Immature natural killer cell (primary cell): Measurements from ENCODE around the gene KATNIP. TPM values are rescaled to one million over a fixed set of nuclear protein-coding genes. Genes with fewer than 3 reads are reported as not detected.

ENCODE experiments used
- DNase-seq, 3 donors: peaks; one replicate each; pipeline ENCODE4 v3.0.0; 2022; ENCODE audit warnings: mixed read lengths in 1 of 3
- H3K27ac Mint-ChIP-seq, 6 donors: one replicate each; pipeline ENCODE4 v1.8.0; 2020; ENCODE audit warnings: mixed read lengths in 6 of 6, mild to moderate bottlenecking in 5 of 6, inconsistent platforms in 4 of 6, moderate library complexity in 3 of 6
- H3K27me3 Mint-ChIP-seq, 3 donors: one replicate each; pipeline ENCODE4 v1.8.0; 2020 to 2021; ENCODE audit warnings: low read depth in 3 of 3, mild to moderate bottlenecking in 3 of 3, mixed read lengths in 3 of 3, moderate library complexity in 3 of 3, inconsistent platforms in 1 of 3
- H3K36me3 Mint-ChIP-seq, 3 donors: one replicate each; pipeline ENCODE4 v1.8.0; 2020; ENCODE audit warnings: mixed read lengths in 3 of 3, inconsistent platforms in 2 of 3, mild to moderate bottlenecking in 2 of 3
- H3K4me1 Mint-ChIP-seq, 2 donors: one replicate each; pipeline ENCODE4 v1.8.0; 2020; ENCODE audit warnings: inconsistent platforms in 2 of 2, mild to moderate bottlenecking in 2 of 2, mixed read lengths in 2 of 2, moderate library complexity in 1 of 2
- H3K4me3 Mint-ChIP-seq, 5 donors: one replicate each; pipeline ENCODE4 v1.8.0; 2020; ENCODE audit warnings: mild to moderate bottlenecking in 5 of 5, mixed read lengths in 5 of 5, inconsistent platforms in 3 of 5, moderate library complexity in 3 of 5
- H3K9me3 Mint-ChIP-seq, 6 donors: one replicate each; pipeline ENCODE4 v1.8.0; 2020; ENCODE audit warnings: mild to moderate bottlenecking in 6 of 6, mixed read lengths in 6 of 6, inconsistent platforms in 4 of 6, moderate library complexity in 3 of 6
- polyA plus RNA-seq, 3 donors: library from polyadenylated mRNA; unstranded; fragments of 300-500 nt; fragmentation: Illumina TruSeq; gene quantifications; one replicate each; pipeline ENCODE4 v1.2.3, GENCODE V29; 2021

Gene KATNIP
- polyA plus RNA-seq, 3 donors from 2014 or later: 1.7 to 7.2 TPM; not detected in 1

DNA sequence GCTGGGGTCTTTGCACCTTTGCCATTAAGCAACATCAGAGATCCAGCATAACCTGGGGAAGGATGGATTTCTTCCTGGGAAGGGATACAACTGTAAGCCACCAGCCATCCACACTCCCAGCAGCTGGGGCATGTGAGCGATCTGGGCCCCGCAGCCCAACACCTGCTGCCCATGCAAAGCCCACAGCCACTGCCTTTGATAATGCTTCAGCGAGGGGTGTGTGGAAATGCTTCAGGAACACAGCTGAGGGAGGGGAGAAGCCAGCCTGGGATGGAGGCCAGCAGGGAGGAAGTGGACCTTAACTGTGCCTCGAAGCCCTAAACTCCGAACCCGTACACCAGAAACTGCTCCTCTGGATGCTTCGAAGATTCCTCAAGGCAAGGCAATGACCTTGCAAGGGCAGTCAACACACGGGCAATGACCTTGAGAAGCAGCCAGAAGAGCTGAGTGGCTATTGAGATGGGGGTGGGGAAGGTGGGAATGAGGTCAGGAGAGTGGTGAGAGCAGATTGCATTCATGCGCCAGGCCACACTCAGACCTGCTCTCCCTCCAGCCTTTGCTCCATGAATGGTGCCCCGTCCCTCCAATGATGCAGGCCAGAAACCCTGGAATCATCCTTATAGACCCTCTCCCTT, 49.1 kb downstream of the KATNIP start:
- Mint-ChIP-seq H3K27me3 (peaks cover 0 to 2% (median 1%) of the 10 kb centered on the region in 3 donors), H3K9me3 (peaks cover 0 to 2% (median 0%) of the 10 kb centered on the region in 6 donors), H3K4me1 (no peaks in the 10 kb centered on the region), H3K36me3 (peaks cover 0 to 3% (median 3%) of the 10 kb centered on the region in 3 donors), H3K27ac (no peak overlapping the region), H3K4me3 (no peak overlapping the region)
- no peak for DNase-seq

DNA sequence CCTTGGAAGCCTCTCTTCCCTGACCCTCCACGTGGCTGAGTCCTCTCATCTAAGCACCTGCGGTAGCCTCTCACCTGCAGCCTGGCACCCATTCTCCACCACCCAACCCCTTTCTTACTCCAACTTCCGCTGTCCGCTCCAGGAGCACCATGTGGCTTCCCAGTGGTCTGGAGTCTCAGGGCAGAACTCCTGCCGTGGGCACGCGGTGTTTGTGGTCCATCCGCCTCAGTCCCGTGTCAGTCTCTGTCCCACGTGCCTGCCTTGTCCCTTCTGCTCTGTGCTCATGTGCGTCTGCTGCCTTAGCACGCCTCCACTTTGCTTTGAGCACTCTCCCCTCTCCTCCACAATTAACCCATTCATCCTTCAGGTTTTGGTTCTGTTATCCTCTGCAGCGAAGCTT, 49.7 kb downstream of the KATNIP start:
- Mint-ChIP-seq H3K4me1 (peaks cover 0 to 1% of the 10 kb centered on the region in 2 donors), H3K4me3 (no peak overlapping the region), H3K36me3 (peaks cover 0 to 3% (median 3%) of the 10 kb centered on the region in 3 donors), H3K27me3 (peaks cover 0 to 2% (median 1%) of the 10 kb centered on the region in 3 donors), H3K9me3 (peaks cover 0 to 2% (median 0%) of the 10 kb centered on the region in 6 donors), H3K27ac (no peak overlapping the region)
- no peak for DNase-seq

Other genes starting within 250 kb of the KATNIP start
- 10 to 100 TPM; 15.7 to 38.7 (median 20.1) TPM for gene IL4R, start 236.2 kb upstream of the KATNIP start, polyA plus RNA-seq
- 10 to 100 TPM; 27.5 to 59.7 (median 49.6) TPM for gene IL21R, start 148.0 kb upstream of the KATNIP start, polyA plus RNA-seq
- 100 to 1,000 TPM in 1 of 3 donors, 10 to 100 TPM in 2; 73.7 to 107 (median 97.6) TPM for gene GTF3C1, start 231 bp upstream of the KATNIP start, polyA plus RNA-seq